ENCODE results near the gene SULT2A1. TPM values are rescaled to one million over a fixed set of nuclear protein-coding genes. Genes with fewer than 3 reads are reported as not detected.
"Not testable (repeated sequence)": the region's sequence is repeated elsewhere in the genome, so short reads cannot be mapped to it uniquely, and the experiment has no call there.

SULT2A1 gene
- total RNA-seq, 1 experiment from 2014 or later: 0.27 TPM

DNA sequence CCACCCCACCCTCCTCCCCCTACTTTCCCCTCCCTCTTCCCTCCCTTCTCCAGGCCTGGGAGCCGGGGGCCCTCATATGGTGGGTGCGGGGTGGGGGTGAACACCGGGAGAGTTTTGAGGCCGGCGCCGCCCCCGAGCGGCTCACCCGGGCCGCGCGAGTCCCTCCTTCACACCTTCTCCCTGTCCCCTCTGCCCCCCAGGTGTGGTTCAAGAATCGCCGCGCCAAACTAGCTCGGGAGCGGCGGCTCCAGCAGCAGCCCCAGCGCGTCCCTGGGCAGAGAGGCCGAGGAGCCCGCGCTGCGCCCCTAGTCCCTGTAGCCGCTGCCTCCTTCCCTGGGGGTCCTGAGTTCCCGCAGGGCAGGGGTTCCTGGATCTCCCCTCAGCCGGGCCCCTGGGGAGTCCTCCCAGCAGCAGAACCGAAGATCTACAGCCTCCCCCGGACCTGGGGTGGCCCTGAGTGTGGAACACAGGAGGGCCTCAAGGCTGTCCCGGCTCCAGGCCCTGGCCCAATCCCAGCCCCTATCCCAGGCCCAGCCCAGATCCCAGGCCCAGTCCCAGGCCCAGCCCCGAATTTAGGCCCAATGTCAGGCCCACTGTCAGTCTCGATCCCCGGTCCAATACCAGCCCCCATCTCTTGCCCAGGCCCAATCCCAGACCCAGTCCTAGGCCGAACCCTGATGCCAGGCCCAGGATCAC lies 25.4 kb downstream of the SULT2A1 start:
- peaks cover 22 to 33% of the 10 kb centered on the region in 2 experiments for H3K4me1 ChIP-seq (ENCODE audit: control insufficient read depth in 1 of 2, insufficient read depth in 2 of 2, low read length in 2 of 2)
- BruUV-seq (replicated peaks): no TSS peak
- RAD21 ChIA-PET (ENCODE audit: low non-redundant PET in 1 of 2, low total read pairs in 2 of 2, uncharacterized antibody in 2 of 2, unreplicated experiment in 2 of 2): no interaction called here
- H4K20me1 ChIP-seq (ENCODE audit: insufficient read depth): no peaks in the 10 kb centered on the region
- H3K27me3 ChIP-seq (ENCODE audit: insufficient read depth, low read length): no peaks in the 10 kb centered on the region
- no peak overlapping the region for H3K9ac ChIP-seq (ENCODE audit: low read length)
- ATAC-seq (no peak), DNase-seq (ENCODE audit: low read depth, low spot score) (no peak)
- no peak overlapping the region for H2AFZ ChIP-seq (ENCODE audit: low read depth, low read length, poor library complexity, severe bottlenecking)
- no peaks in the 10 kb centered on the region for H3K9me2 ChIP-seq (ENCODE audit: insufficient read depth)
- CTCF ChIA-PET: no interaction called here
- POLR2A ChIA-PET: no interaction called here
- H3K79me2 ChIP-seq (ENCODE audit: insufficient read depth, low read length): no peaks in the 10 kb centered on the region
- TF ChIP-seq, protein P1, sequence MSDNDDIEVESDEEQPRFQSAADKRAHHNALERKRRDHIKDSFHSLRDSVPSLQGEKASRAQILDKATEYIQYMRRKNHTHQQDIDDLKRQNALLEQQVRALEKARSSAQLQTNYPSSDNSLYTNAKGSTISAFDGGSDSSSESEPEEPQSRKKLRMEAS (IDR thresholded peaks at IDR 0.05): no peak
- TF ChIP-seq CBX3 (IDR thresholded peaks at IDR 0.05; ENCODE audit: low read depth) (no peak), ZNF274 (IDR thresholded peaks at IDR 0.05; ENCODE audit: low read depth, low read length) (no peak), CEBPB (IDR thresholded peaks at IDR 0.05; ENCODE audit: low read depth) (no peak), EZH2 (IDR thresholded peaks at IDR 0.05) (no peak), POLR2A (IDR thresholded peaks at IDR 0.05; ENCODE audit: borderline replicate concordance, extremely low read depth, insufficient read depth, insufficient read length) (no peak), FOSL1 (IDR thresholded peaks at IDR 0.05; ENCODE audit: low read depth) (no peak), ELF1 (IDR thresholded peaks at IDR 0.05; ENCODE audit: borderline replicate concordance, low read depth) (no peak), RAD21 (IDR thresholded peaks at IDR 0.05; ENCODE audit: low read depth) (no peak), ZFX (IDR thresholded peaks at IDR 0.05) (no peak), SIN3A (IDR thresholded peaks at IDR 0.05; ENCODE audit: low read depth) (no peak), EGR1 (IDR thresholded peaks at IDR 0.05; ENCODE audit: low read depth) (no peak)
- TF ChIP-seq, protein P2, sequence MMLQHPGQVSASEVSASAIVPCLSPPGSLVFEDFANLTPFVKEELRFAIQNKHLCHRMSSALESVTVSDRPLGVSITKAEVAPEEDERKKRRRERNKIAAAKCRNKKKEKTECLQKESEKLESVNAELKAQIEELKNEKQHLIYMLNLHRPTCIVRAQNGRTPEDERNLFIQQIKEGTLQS (IDR thresholded peaks at IDR 0.05): no peak
- TF ChIP-seq, protein P3, sequence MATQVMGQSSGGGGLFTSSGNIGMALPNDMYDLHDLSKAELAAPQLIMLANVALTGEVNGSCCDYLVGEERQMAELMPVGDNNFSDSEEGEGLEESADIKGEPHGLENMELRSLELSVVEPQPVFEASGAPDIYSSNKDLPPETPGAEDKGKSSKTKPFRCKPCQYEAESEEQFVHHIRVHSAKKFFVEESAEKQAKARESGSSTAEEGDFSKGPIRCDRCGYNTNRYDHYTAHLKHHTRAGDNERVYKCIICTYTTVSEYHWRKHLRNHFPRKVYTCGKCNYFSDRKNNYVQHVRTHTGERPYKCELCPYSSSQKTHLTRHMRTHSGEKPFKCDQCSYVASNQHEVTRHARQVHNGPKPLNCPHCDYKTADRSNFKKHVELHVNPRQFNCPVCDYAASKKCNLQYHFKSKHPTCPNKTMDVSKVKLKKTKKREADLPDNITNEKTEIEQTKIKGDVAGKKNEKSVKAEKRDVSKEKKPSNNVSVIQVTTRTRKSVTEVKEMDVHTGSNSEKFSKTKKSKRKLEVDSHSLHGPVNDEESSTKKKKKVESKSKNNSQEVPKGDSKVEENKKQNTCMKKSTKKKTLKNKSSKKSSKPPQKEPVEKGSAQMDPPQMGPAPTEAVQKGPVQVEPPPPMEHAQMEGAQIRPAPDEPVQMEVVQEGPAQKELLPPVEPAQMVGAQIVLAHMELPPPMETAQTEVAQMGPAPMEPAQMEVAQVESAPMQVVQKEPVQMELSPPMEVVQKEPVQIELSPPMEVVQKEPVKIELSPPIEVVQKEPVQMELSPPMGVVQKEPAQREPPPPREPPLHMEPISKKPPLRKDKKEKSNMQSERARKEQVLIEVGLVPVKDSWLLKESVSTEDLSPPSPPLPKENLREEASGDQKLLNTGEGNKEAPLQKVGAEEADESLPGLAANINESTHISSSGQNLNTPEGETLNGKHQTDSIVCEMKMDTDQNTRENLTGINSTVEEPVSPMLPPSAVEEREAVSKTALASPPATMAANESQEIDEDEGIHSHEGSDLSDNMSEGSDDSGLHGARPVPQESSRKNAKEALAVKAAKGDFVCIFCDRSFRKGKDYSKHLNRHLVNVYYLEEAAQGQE (IDR thresholded peaks at IDR 0.05; ENCODE audit: low read depth): no peak
- H3K27ac ChIP-seq (ENCODE audit: low read depth, low read length): no peak overlapping the region
- no peak overlapping the region for H3K4me3 ChIP-seq (replicated peaks in 1 of 2; ENCODE audit: low read depth in 1 of 2, low read length in 2 of 2)
- intact Hi-C loops (cut with micrococcal nuclease): loop anchor here (5.0 kb wide), 1 partner anchor 48 kb away; no protein-coding TSS in a partner anchor
- H3K4me2 ChIP-seq (ENCODE audit: low read length): no peak overlapping the region
- H3K9me3 ChIP-seq (ENCODE audit: control insufficient read depth in 1 of 2, insufficient read depth in 1 of 2, low read depth in 1 of 2, low read length in 2 of 2): no peaks in the 10 kb centered on the region
- no peaks in the 10 kb centered on the region for H3K36me3 ChIP-seq (ENCODE audit: control insufficient read depth in 1 of 2, insufficient read depth in 2 of 2, low read length in 2 of 2)

DNA sequence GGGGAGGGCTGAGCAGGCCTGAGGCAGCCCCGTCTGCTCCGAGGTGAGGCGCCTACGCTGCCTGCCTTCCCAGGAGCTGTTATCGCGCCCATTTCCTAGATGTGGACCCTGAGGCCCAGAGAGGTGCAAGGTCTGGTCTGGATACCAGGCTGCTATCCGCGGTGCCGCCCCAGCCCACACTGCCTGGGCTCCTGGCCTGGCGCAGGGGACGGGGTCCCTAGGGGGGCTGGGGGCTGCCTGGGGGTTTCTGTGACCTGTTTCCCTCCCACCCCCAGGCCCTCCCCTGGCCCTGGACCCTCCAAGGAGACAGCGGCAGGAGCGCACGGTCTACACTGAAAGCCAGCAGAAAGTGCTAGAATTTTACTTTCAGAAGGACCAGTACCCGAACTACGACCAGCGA lies 26.3 kb downstream of the SULT2A1 start:
- RAD21 ChIA-PET (ENCODE audit: low non-redundant PET in 1 of 2, low total read pairs in 2 of 2, uncharacterized antibody in 2 of 2, unreplicated experiment in 2 of 2); ATAC-seq: not testable (repeated sequence)

More for the DNA sequence above, 26.3 kb downstream of the SULT2A1 start:
- DNase-seq (ENCODE audit: low read depth, low spot score); H3K27ac ChIP-seq (ENCODE audit: low read depth, low read length); CTCF ChIA-PET; H3K27me3 ChIP-seq (ENCODE audit: insufficient read depth, low read length); BruUV-seq (replicated peaks); POLR2A ChIA-PET; H3K36me3 ChIP-seq (ENCODE audit: control insufficient read depth in 1 of 2, insufficient read depth in 2 of 2, low read length in 2 of 2); H2AFZ ChIP-seq (ENCODE audit: low read depth, low read length, poor library complexity, severe bottlenecking); H3K79me2 ChIP-seq (ENCODE audit: insufficient read depth, low read length); H4K20me1 ChIP-seq (ENCODE audit: insufficient read depth); H3K4me2 ChIP-seq (ENCODE audit: low read length); H3K9me2 ChIP-seq (ENCODE audit: insufficient read depth); H3K9me3 ChIP-seq (ENCODE audit: control insufficient read depth in 1 of 2, insufficient read depth in 1 of 2, low read depth in 1 of 2, low read length in 2 of 2); H3K4me3 ChIP-seq (replicated peaks in 1 of 2; ENCODE audit: low read depth in 1 of 2, low read length in 2 of 2); H3K9ac ChIP-seq (ENCODE audit: low read length): not testable (repeated sequence)
- intact Hi-C loops (cut with micrococcal nuclease): loop anchor here (5.0 kb wide), 1 partner anchor 48 kb away; no protein-coding TSS in a partner anchor
- H3K4me1 ChIP-seq (ENCODE audit: control insufficient read depth in 1 of 2, insufficient read depth in 2 of 2, low read length in 2 of 2): peaks cover 22 to 33% of the 10 kb centered on the region in 2 experiments
